HepG2 (cell line): ENCODE results near the gene CENPB. TPM values are rescaled to one million over a fixed set of nuclear protein-coding genes. Genes with fewer than 3 reads are reported as not detected.

Experiments
- AFF4 ChIP-seq: sonication (generic); formaldehyde crosslinking; IDR thresholded peaks from 2 replicates; pipeline ENCODE4 v1.4.0; 2020; ENCODE audit warnings: missing genetic modification reagents
- ARID5B ChIP-seq: IDR thresholded peaks from 2 replicates; pipeline ENCODE4 v1.4.0; 2020; ENCODE audit warnings: mild to moderate bottlenecking, missing genetic modification reagents
- CSRNP1 ChIP-seq: sonication (generic); formaldehyde crosslinking; IDR thresholded peaks from 2 replicates; pipeline ENCODE4 v1.8.1; 2023; ENCODE audit warnings: mild to moderate bottlenecking, missing genetic modification reagents
- PTBP1 ChIP-seq: fragments of 200-400 bp; formaldehyde crosslinking; IDR thresholded peaks from 2 replicates; pipeline ENCODE4 v1.6.1; 2018; ENCODE audit warnings: low read length, low read depth; ENCODE audit not compliant: poor library complexity, severe bottlenecking
- ZBTB10 ChIP-seq: sonication (generic); formaldehyde crosslinking; IDR thresholded peaks from 2 replicates; pipeline ENCODE4 v1.4.0; 2020; ENCODE audit warnings: missing genetic modification reagents, borderline replicate concordance
- ZBTB37 ChIP-seq: sonication (generic); formaldehyde crosslinking; IDR thresholded peaks from 2 replicates; pipeline ENCODE4 v1.4.0; 2020; ENCODE audit warnings: mild to moderate bottlenecking, missing genetic modification reagents
- ZKSCAN8 ChIP-seq: IDR thresholded peaks from 2 replicates; pipeline ENCODE4 v1.6.1; 2016; ENCODE audit warnings: borderline replicate concordance, missing genetic modification reagents, missing compliant biosample characterization
- ZNF350 ChIP-seq: sonication (generic); formaldehyde crosslinking; IDR thresholded peaks from 2 replicates; pipeline ENCODE4 v1.4.0; 2020; ENCODE audit warnings: mild to moderate bottlenecking, low read depth, missing genetic modification reagents, borderline replicate concordance
- ZNF775 ChIP-seq: sonication (generic); formaldehyde crosslinking; IDR thresholded peaks from 2 replicates; pipeline ENCODE4 v1.4.0; 2020; ENCODE audit warnings: missing genetic modification reagents, mild to moderate bottlenecking, moderate library complexity, borderline replicate concordance
- ZSCAN31 ChIP-seq: sonication (generic); formaldehyde crosslinking; IDR thresholded peaks from 2 replicates; pipeline ENCODE4 v1.5.0; 2020; ENCODE audit warnings: low read depth, mild to moderate bottlenecking, missing genetic modification reagents
- polyA plus RNA-seq, 8 experiments: library from polyadenylated mRNA; depleted of rRNA in 3 of 8; stranded (reverse) in 7 of 8; unstranded in 1 of 8; fragments of >200 nt; fragmentation: Illumina TruSeq in 4 of 8; extraction: Trizol in 4 of 8; gene quantifications; 2 replicates each; pipeline versions ENCODE4 v1.2.1 to v1.2.3, GENCODE V29; 2011 to 2016; ENCODE audit warnings: low read depth in 4 of 8, missing spikeins in 1 of 8, mixed read lengths in 1 of 8; ENCODE audit not compliant: insufficient read depth in 1 of 8
- total RNA-seq, 5 experiments: library from RNA; depleted of rRNA; stranded (reverse); fragments of >200 nt; fragmentation: Illumina TruSeq; extraction: Trizol; gene quantifications; 2 replicates each; pipeline ENCODE4 v1.2.3, GENCODE V29; 2016; ENCODE audit warnings: low read depth in 1 of 5

CENPB gene
- total and polyA plus RNA-seq, 2 of the 13 experiments (the other 11 are each of a cell fraction or from before 2014, with no cell fraction given), result 10.4 to 54.5 TPM

GRCh38 chr20:3739054-3739925 is 47.2 kb downstream of the CENPB start (continued):
- TF ChIP-seq AFF4 (CRISPR knock-in tag) (no peak), ZBTB37 (no peak), PTBP1 (no peak), ZBTB10 (CRISPR knock-in tag) (peak; percentile 25; the same call in 1 of the 2 replicates), ZKSCAN8 (CRISPR knock-in tag) (no peak), ZNF350 (CRISPR knock-in tag) (no peak), ZNF775 (no peak), ZSCAN31 (CRISPR knock-in tag) (peak; percentile 62; the same call in 1 of the 2 replicates), ARID5B (CRISPR knock-in tag) (peak; percentile 26; the same call in 1 of the 2 replicates), CSRNP1 (no peak)
